H1 (cell line): Measurements from ENCODE around the gene UGT2B15. TPM values are rescaled to one million over a fixed set of nuclear protein-coding genes. Genes with fewer than 3 reads are reported as not detected.

Experiments used
- CTCF ChIA-PET: fragments of 300-600 bp; sonication (Branson Sonifier 250); formaldehyde crosslinking; loops from one replicate; lab custom pipeline; 2021; ENCODE audit not compliant: partially characterized antibody; lab: Charles Lee
- POLR2A ChIA-PET: fragments of 300-600 bp; sonication (Branson Sonifier 250); formaldehyde crosslinking; loops from one replicate; lab custom pipeline; 2021; ENCODE audit warnings: inconsistent platforms; ENCODE audit not compliant: partially characterized antibody; lab: Charles Lee
- DNase-seq, 2 experiments: peaks; one replicate each; pipeline versions ENCODE4 v3.0.0 to v3.0.0-alpha.2; 2010 to 2022; ENCODE audit warnings: low spot score in 2 of 2, low read depth in 1 of 2, mixed read lengths in 1 of 2
- FAIRE-seq: peaks from 2 replicates; lab custom pipeline; 2011; peaks lifted over from hg19 to GRCh38; lab: Jason Lieb, UNC
- H2AFZ ChIP-seq: 2 replicates; pipeline ENCODE4 v1.8.1; 2012; ENCODE audit warnings: low read length, inconsistent platforms
- H2AK5ac ChIP-seq: 2 replicates; pipeline ENCODE4 v1.6.1; 2013; ENCODE audit warnings: low read depth, low read length
- H2BK120ac ChIP-seq: replicated peaks from 2 replicates; pipeline ENCODE3; 2013; ENCODE audit warnings: low read depth, low read length, inconsistent platforms
- H2BK12ac ChIP-seq: 2 replicates; pipeline ENCODE4 v1.6.1; 2013; ENCODE audit warnings: low read depth, low read length
- H2BK15ac ChIP-seq: 2 replicates; pipeline ENCODE4 v1.6.1; 2013; ENCODE audit warnings: low read length
- H2BK20ac ChIP-seq: 2 replicates; pipeline ENCODE4 v1.6.1; 2013; ENCODE audit warnings: low read length
- H2BK5ac ChIP-seq: 2 replicates; pipeline ENCODE4 v1.6.1; 2013; ENCODE audit warnings: low read depth, low read length
- H3K14ac ChIP-seq: 2 replicates; pipeline ENCODE4 v1.6.1; 2013; ENCODE audit warnings: inconsistent platforms; ENCODE audit not compliant: insufficient read length
- H3K18ac ChIP-seq: 2 replicates; pipeline ENCODE4 v1.6.1; 2013; ENCODE audit warnings: low read length; ENCODE audit errors: extremely low read depth
- H3K23ac ChIP-seq: 2 replicates; pipeline ENCODE4 v1.6.1; 2013; ENCODE audit warnings: inconsistent platforms; ENCODE audit not compliant: insufficient read length
- H3K23me2 ChIP-seq: 2 replicates; pipeline ENCODE4 v1.6.1; 2013; ENCODE audit warnings: low read depth, low read length
- H3K27ac ChIP-seq: 2 replicates; pipeline ENCODE4 v1.6.1; 2011; ENCODE audit warnings: low read depth, low read length, inconsistent platforms
- H3K27me3 ChIP-seq, 4 experiments: replicated peaks in 1 of 4; 1 replicate in 1 of 4; 2 replicates in 3 of 4; pipeline versions ENCODE4 v1.6.1 to v1.8.1; 2011 to 2013; ENCODE audit warnings: low read length in 3 of 4, mild to moderate bottlenecking in 3 of 4, inconsistent platforms in 2 of 4, mixed read lengths in 2 of 4, moderate library complexity in 1 of 4; ENCODE audit not compliant: control insufficient read depth in 3 of 4, insufficient read depth in 3 of 4; ENCODE audit errors: extremely low read depth in 1 of 4
- H3K36me3 ChIP-seq, 4 experiments: 2 replicates each; pipeline versions ENCODE4 v1.6.1 to v1.8.1; 2011 to 2013; ENCODE audit warnings: mild to moderate bottlenecking in 4 of 4, low read length in 3 of 4, moderate library complexity in 2 of 4, control low read depth in 1 of 4, inconsistent platforms in 1 of 4; ENCODE audit not compliant: insufficient read depth in 4 of 4, control insufficient read depth in 2 of 4
- H3K4ac ChIP-seq: replicated peaks from 2 replicates; pipeline ENCODE3; 2013; ENCODE audit warnings: low read length, low read depth, mixed read lengths, inconsistent platforms; ENCODE audit not compliant: insufficient read length
- H3K4me1 ChIP-seq, 4 experiments: replicated peaks in 1 of 4; 1 replicate in 1 of 4; 2 replicates in 3 of 4; pipeline versions ENCODE4 v1.6.1 to v1.8.1; 2011 to 2013; ENCODE audit warnings: low read length in 3 of 4, inconsistent platforms in 2 of 4, mixed read lengths in 1 of 4; ENCODE audit not compliant: insufficient read depth in 4 of 4, control insufficient read depth in 3 of 4
- H3K4me2 ChIP-seq, 2 experiments: 2 replicates each; pipeline versions ENCODE4 v1.6.1 to v1.8.1; 2011 to 2013; ENCODE audit warnings: low read depth in 2 of 2, low read length in 2 of 2, control low read depth in 1 of 2, inconsistent platforms in 1 of 2, mild to moderate bottlenecking in 1 of 2; ENCODE audit not compliant: insufficient read depth in 1 of 2
- H3K4me3 ChIP-seq, 4 experiments: fragments of 200-600, 300-600 bp in 1 of 4; sonication (generic), shearing (Covaris generic), sonication (Bioruptor Twin) in 1 of 4; 2 replicates each; pipeline versions ENCODE4 v1.5.1 to v1.8.1; 2011 to 2016; ENCODE audit warnings: low read length in 4 of 4, low read depth in 3 of 4, control low read depth in 2 of 4, inconsistent platforms in 2 of 4, mild to moderate bottlenecking in 2 of 4, mixed read lengths in 1 of 4, moderate library complexity in 1 of 4; ENCODE audit not compliant: insufficient read depth in 2 of 4; ENCODE audit errors: extremely low read depth in 1 of 4
- H3K56ac ChIP-seq: replicated peaks from 2 replicates; pipeline ENCODE3; 2013; ENCODE audit warnings: low read depth, mild to moderate bottlenecking, mixed read lengths, low read length, inconsistent platforms; ENCODE audit not compliant: insufficient read length
- H3K79me1 ChIP-seq: 2 replicates; pipeline ENCODE4 v1.6.1; 2013; ENCODE audit warnings: low read depth, low read length, control low read depth
- H3K79me2 ChIP-seq, 2 experiments: 2 replicates each; pipeline versions ENCODE4 v1.6.1 to v1.8.1; 2012 to 2013; ENCODE audit warnings: low read length in 2 of 2, mild to moderate bottlenecking in 2 of 2, inconsistent platforms in 1 of 2; ENCODE audit not compliant: insufficient read depth in 2 of 2, control insufficient read depth in 1 of 2
- H3K9ac ChIP-seq, 4 experiments: replicated peaks in 1 of 4; 1 replicate in 1 of 4; 2 replicates in 3 of 4; pipeline versions ENCODE4 v1.6.1 to v1.8.1; 2011 to 2013; ENCODE audit warnings: low read depth in 3 of 4, low read length in 3 of 4, control low read depth in 2 of 4, mild to moderate bottlenecking in 2 of 4, moderate library complexity in 2 of 4, inconsistent platforms in 1 of 4; ENCODE audit errors: extremely low read depth in 1 of 4
- H3K9me3 ChIP-seq, 2 experiments: 2 replicates each; pipeline versions ENCODE4 v1.6.1 to v1.8.1; 2012 to 2013; ENCODE audit warnings: mild to moderate bottlenecking in 2 of 2, moderate library complexity in 2 of 2, control low read depth in 1 of 2, inconsistent platforms in 1 of 2, low read depth in 1 of 2, low read length in 1 of 2, mixed read lengths in 1 of 2; ENCODE audit not compliant: insufficient read depth in 2 of 2
- H4K20me1 ChIP-seq, 2 experiments: replicated peaks in 1 of 2; 2 replicates each; pipeline versions ENCODE3 to v1.8.1; 2011 to 2013; ENCODE audit warnings: inconsistent platforms in 2 of 2, low read length in 2 of 2, mild to moderate bottlenecking in 1 of 2; ENCODE audit not compliant: insufficient read depth in 2 of 2, control insufficient read depth in 1 of 2
- H4K5ac ChIP-seq: 2 replicates; pipeline ENCODE4 v1.6.1; 2013; ENCODE audit warnings: low read length, low read depth, mixed read lengths, inconsistent platforms; ENCODE audit not compliant: insufficient read length
- H4K8ac ChIP-seq: 2 replicates; pipeline ENCODE4 v1.8.0; 2013; ENCODE audit warnings: mild to moderate bottlenecking, moderate library complexity, low read length, inconsistent platforms; ENCODE audit not compliant: insufficient read depth; ENCODE audit errors: extremely low read depth
- H4K91ac ChIP-seq: replicated peaks from 2 replicates; pipeline ENCODE3; 2013; ENCODE audit warnings: low read length, mixed read lengths, inconsistent platforms; ENCODE audit not compliant: insufficient read length
- ASH2L ChIP-seq: fragments of 200-600, 300-600 bp; sonication (generic); IDR thresholded peaks from one replicate; pipeline ENCODE4 v1.7.1; 2017; ENCODE audit warnings: low read length
- BACH1 ChIP-seq: IDR thresholded peaks from 2 replicates; pipeline ENCODE4 v1.6.1; 2012; ENCODE audit warnings: low read length, improper control_type of control experiment
- CBX5 ChIP-seq: fragments of 300-800, 300-1000 bp; sonication (generic); IDR thresholded peaks from 2 replicates; pipeline ENCODE4 v1.7.1; 2016; ENCODE audit warnings: antibody characterized with exemption, low read length, low read depth
- CBX8 ChIP-seq: fragments of 300-800, 300-1000 bp; sonication (generic); IDR thresholded peaks from 2 replicates; pipeline ENCODE4 v1.7.1; 2016; ENCODE audit warnings: low read depth, low read length, borderline replicate concordance
- CREB1 ChIP-seq: IDR thresholded peaks from 2 replicates; pipeline ENCODE4 v1.6.1; 2012; ENCODE audit warnings: inconsistent platforms
- EGR1 ChIP-seq: IDR thresholded peaks from 2 replicates; pipeline ENCODE4 v1.6.1; 2011; ENCODE audit warnings: low read depth, low read length, borderline replicate concordance
- EP300 ChIP-seq, 2 experiments: IDR thresholded peaks; 1 replicate in 1 of 2; 2 replicates in 1 of 2; pipeline ENCODE4 v1.6.1; 2011 to 2012; ENCODE audit warnings: low read depth in 2 of 2, low read length in 2 of 2, mild to moderate bottlenecking in 2 of 2, borderline replicate concordance in 1 of 2, inconsistent platforms in 1 of 2, moderate library complexity in 1 of 2
- MAFK ChIP-seq: IDR thresholded peaks from 2 replicates; pipeline ENCODE4 v1.6.1; 2012; ENCODE audit warnings: low read depth, mild to moderate bottlenecking, improper control_type of control experiment, low read length
- NANOG ChIP-seq: IDR thresholded peaks from 2 replicates; pipeline ENCODE4 v1.6.1; 2011; ENCODE audit warnings: low read length, low read depth, mild to moderate bottlenecking, inconsistent platforms; ENCODE audit not compliant: insufficient read depth, poor library complexity, severe bottlenecking
- NRF1 ChIP-seq: IDR thresholded peaks from 2 replicates; pipeline ENCODE4 v1.6.1; 2011; ENCODE audit warnings: mild to moderate bottlenecking, low read depth, low read length, improper control_type of control experiment
- PHF8 ChIP-seq: fragments of 200-600 bp; sonication (generic); conservative IDR thresholded peaks from 2 replicates; pipeline ENCODE4 v1.7.1; 2012; ENCODE audit warnings: low read depth, mild to moderate bottlenecking, inconsistent platforms, low read length, moderate library complexity
- RNF2 ChIP-seq: fragments of 200-900, 300-1000 bp; sonication (generic); IDR thresholded peaks from 2 replicates; pipeline ENCODE4 v1.7.1; 2016; ENCODE audit warnings: borderline replicate concordance, low read depth, mild to moderate bottlenecking, antibody characterized with exemption, low read length; ENCODE audit not compliant: poor library complexity, severe bottlenecking; ENCODE audit errors: missing control alignments
- SIRT6 ChIP-seq: IDR thresholded peaks from one replicate; pipeline ENCODE4 v1.7.1; 2012; ENCODE audit warnings: low read length, inconsistent platforms
- SP1 ChIP-seq: IDR thresholded peaks from 2 replicates; pipeline ENCODE4 v1.6.1; 2011; ENCODE audit warnings: low read depth, low read length
- SRF ChIP-seq: IDR thresholded peaks from 2 replicates; pipeline ENCODE4 v1.6.1; 2011; ENCODE audit warnings: mild to moderate bottlenecking, low read depth, low read length, moderate library complexity
- TCF12 ChIP-seq: IDR thresholded peaks from 2 replicates; pipeline ENCODE4 v1.6.1; 2011; ENCODE audit warnings: low read depth, mild to moderate bottlenecking, low read length
- WGBS, 2 experiments: shearing (Covaris generic) in 1 of 2; methylation state at CpG; one replicate each; pipeline versions ENCODE4 v1.1.6 to v1.1.7; 2013 to 2015; ENCODE audit warnings: low lambda C conversion rate in 2 of 2, mixed read lengths in 2 of 2, inconsistent platforms in 1 of 2, low coverage in 1 of 2, missing lambda C conversion rate in 1 of 2; ENCODE audit not compliant: insufficient replicate concordance in 2 of 2, insufficient coverage in 1 of 2, insufficient read length in 1 of 2; ENCODE audit errors: extremely low coverage in 1 of 2, missing lambda C conversion rate in 1 of 2; 5-methylcytosine and 5-hydroxymethylcytosine counted together
- polyA plus RNA-seq, 7 experiments: library from polyadenylated mRNA; depleted of rRNA in 3 of 7; stranded (reverse) in 5 of 7; unstranded in 2 of 7; fragments of >200 nt in 5 of 7; fragments of 200-250 nt in 2 of 7; gene quantifications; 1 replicate in 5 of 7; 2 replicates in 1 of 7; 4 replicates in 1 of 7; pipeline versions ENCODE4 v1.2.1 to v1.2.3, GENCODE V29; 2011 to 2013; ENCODE audit warnings: missing spikeins in 2 of 7, mixed read lengths in 2 of 7
- total RNA-seq: library from RNA; stranded (reverse); fragmentation: NEBNext Ultra II Directional; extraction: Animal tissue kit (Norgen Biotek cat#: 25700); gene quantifications from 2 replicates; pipeline ENCODE4 v1.2.1, GENCODE V29; 2021

Gene UGT2B15
- total and polyA plus RNA-seq, 2 of the 8 experiments (the other 6 are each of a cell fraction or from before 2014, with no cell fraction given): not detected

DNA sequence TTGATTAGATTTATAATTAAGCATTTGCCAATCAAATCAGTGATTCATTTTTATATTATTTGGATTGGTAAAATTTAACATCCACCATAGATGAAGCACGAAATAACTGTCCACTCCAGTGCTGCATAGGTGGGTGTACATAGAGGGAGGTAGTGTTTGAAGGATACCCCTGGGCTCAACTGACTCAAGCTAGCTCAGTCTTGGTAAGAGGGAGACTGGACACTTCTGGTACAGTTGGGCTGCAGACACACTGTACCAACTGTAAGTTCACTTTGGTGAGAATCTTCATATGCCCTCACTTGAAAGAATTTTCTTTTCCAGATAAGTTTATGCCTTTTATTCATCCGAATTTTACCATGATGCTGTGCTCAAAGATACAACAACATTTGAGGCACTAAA, 48.6 kb upstream of the UGT2B15 start:
- Histone ChIP-seq H4K91ac (no peak overlapping the region), H3K4ac (no peak overlapping the region), H3K4me1 (no peaks in the 10 kb centered on the region; a peak in 1 of 7 replicates), H2BK120ac (no peak overlapping the region), H3K79me1 (no peaks in the 10 kb centered on the region), H4K20me1 (no peaks in the 10 kb centered on the region), H2AFZ (no peak overlapping the region), H2BK5ac (no peak overlapping the region), H3K9me3 (peaks cover 7% of the 10 kb centered on the region in 2 experiments; a peak in 3 of 4 replicates), H3K23ac (no peak overlapping the region), H4K8ac (no peak overlapping the region), H3K18ac (no peak overlapping the region), H2BK12ac (no peak overlapping the region), H4K5ac (no peak overlapping the region), H2BK20ac (no peak overlapping the region), H3K9ac (no peak overlapping the region), H3K36me3 (no peaks in the 10 kb centered on the region), H3K27me3 (no peaks in the 10 kb centered on the region), H3K4me3 (no peak overlapping the region), H3K4me2 (no peak overlapping the region), H3K14ac (no peak overlapping the region), H2BK15ac (no peak overlapping the region), H3K56ac (no peak overlapping the region), H3K27ac (no peak overlapping the region), H3K23me2 (no peaks in the 10 kb centered on the region), H3K79me2 (no peaks in the 10 kb centered on the region), H2AK5ac (no peak overlapping the region)
- no peak for FAIRE-seq
- 100% methylated on average over 2 of the region's 2 CpGs; no CpG with 5 or more reads in 1 of the 2 experiments for WGBS, 2 experiments
- no peak for DNase-seq
- ChIA-PET CTCF (no interaction called here), POLR2A (no interaction called here)
- TF ChIP-seq SIRT6: no peak
- TF ChIP-seq BACH1: no peak
- TF ChIP-seq ASH2L: no peak
- no peak for TF ChIP-seq EGR1
- no peak for TF ChIP-seq TCF12
- TF ChIP-seq RNF2: no peak
- no peak for TF ChIP-seq EP300 (IDR thresholded peaks at IDR 0.05; ENCODE audit: borderline replicate concordance in 1 of 2, low read depth in 2 of 2, low read length in 2 of 2)
- TF ChIP-seq MAFK: no peak
- no peak for TF ChIP-seq PHF8
- no peak for TF ChIP-seq SRF
- no peak for TF ChIP-seq CBX8
- no peak for TF ChIP-seq CBX5
- no peak for TF ChIP-seq NANOG
- TF ChIP-seq NRF1: no peak
- no peak for TF ChIP-seq SP1
- no peak for TF ChIP-seq CREB1
